ENCODE data around the gene UBE2V1.

GRCh38 chr20:50100552-50100951 is 12.4 kb downstream of the UBE2V1 start:
- no peak for TF ChIP-seq POLR2AphosphoS5 (IDR thresholded peaks at IDR 0.05; ENCODE audit: insufficient read depth, low read depth, low read length)
- no peak for TF ChIP-seq CTCF (IDR thresholded peaks at IDR 0.05; ENCODE audit: extremely low read depth in 1 of 2, insufficient read depth in 1 of 2, low read depth in 1 of 2, low read length in 2 of 2)
- no peak for TF ChIP-seq POLR2A (IDR thresholded peaks at IDR 0.05; ENCODE audit: low read depth, low read length)

Measured in endothelial cell of umbilical vein (primary cell).